ENCODE measurements around the gene NUDT13. TPM values are rescaled to one million over a fixed set of nuclear protein-coding genes. Genes with fewer than 3 reads are reported as not detected.
"Not testable (repeated sequence)": the region's sequence is repeated elsewhere in the genome, so short reads cannot be mapped to it uniquely, and the experiment has no call there.

NUDT13 gene
- total RNA-seq, 2 experiments from 2014 or later = 2.1 to 2.8 TPM

DNA sequence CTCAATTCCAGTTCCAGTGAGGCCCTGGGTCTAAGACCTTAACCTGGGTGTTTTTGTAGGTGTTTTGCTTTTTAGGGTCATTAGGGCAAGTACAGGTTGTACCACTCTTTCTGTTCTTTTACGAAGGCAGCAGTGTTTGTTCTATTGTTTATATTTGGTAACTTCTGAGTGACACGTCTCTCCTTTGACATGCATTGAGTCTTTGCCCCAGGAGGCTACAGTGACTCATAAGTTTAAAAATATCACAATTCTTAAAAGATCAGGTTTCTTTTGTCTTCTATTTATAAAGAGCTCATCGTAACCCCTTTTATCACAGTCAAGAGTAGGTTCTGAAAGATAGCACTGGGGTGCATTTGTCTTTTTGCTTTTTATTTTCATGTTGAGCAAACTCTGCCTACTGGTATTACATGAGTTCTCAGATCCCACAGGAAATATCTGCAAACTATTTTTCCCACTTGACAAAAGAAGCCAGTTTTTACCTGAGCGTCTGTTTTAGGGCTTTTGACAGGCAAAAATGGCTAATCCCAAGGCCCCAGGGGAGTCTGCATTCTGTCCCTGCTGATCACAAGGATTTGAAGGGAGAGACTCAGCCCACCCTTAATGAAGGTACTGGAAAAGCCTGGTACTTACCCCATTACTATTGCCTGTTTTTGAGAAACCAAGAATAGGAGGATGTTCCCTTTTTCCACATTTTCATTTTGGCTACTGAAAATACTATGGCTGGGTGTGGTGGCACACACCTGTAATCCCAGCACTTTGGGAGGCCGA, 7.9 kb downstream of the NUDT13 start:
- no peaks in the 10 kb centered on the region for H3K9me3 Mint-ChIP-seq
- H3K4me1 Mint-ChIP-seq = no peaks in the 10 kb centered on the region
- no peak overlapping the region for H3K27ac Mint-ChIP-seq
- H3K36me3 Mint-ChIP-seq = peaks cover 8% of the 10 kb centered on the region
- no peaks in the 10 kb centered on the region for H3K27me3 Mint-ChIP-seq
- ATAC-seq (ENCODE audit: low read depth) (no peak), DNase-seq (no peak)
- POLR2A ChIA-PET = no interaction called here
- H3K4me3 Mint-ChIP-seq = no peak overlapping the region

GRCh38 chr10:73119457-73119856, 9.2 kb downstream of the NUDT13 start:
- no peak overlapping the region for H3K4me3 Mint-ChIP-seq
- no peaks in the 10 kb centered on the region for H3K9me3 Mint-ChIP-seq
- H3K27ac Mint-ChIP-seq = no peak overlapping the region
- H3K4me1 Mint-ChIP-seq = no peaks in the 10 kb centered on the region
- DNase-seq = no peak
- peaks cover 8% of the 10 kb centered on the region for H3K36me3 Mint-ChIP-seq
- H3K27me3 Mint-ChIP-seq = no peaks in the 10 kb centered on the region
- no peak for ATAC-seq (ENCODE audit: low read depth)
- POLR2A ChIA-PET = no interaction called here

- POLR2A ChIA-PET = no interaction called here
- Mint-ChIP-seq H3K27ac (no peak overlapping the region), H3K4me3 (no peak overlapping the region), H3K4me1 (no peaks in the 10 kb centered on the region), H3K36me3 (peaks cover 8% of the 10 kb centered on the region), H3K27me3 (no peaks in the 10 kb centered on the region), H3K9me3 (no peaks in the 10 kb centered on the region)
- DNase-seq (no peak), ATAC-seq (ENCODE audit: low read depth) (no peak)
These were observed 9.7 kb downstream of the NUDT13 start for GRCh38 chr10:73119952-73120351.

- Mint-ChIP-seq H3K4me3 (no peak overlapping the region), H3K27ac (no peak overlapping the region), H3K36me3 (peaks cover 11% of the 10 kb centered on the region), H3K9me3 (no peaks in the 10 kb centered on the region), H3K27me3 (no peaks in the 10 kb centered on the region), H3K4me1 (peaks cover 2% of the 10 kb centered on the region)
- ATAC-seq (ENCODE audit: low read depth) (no peak), DNase-seq (no peak)
- POLR2A ChIA-PET = no interaction called here
These were observed 16.1 kb downstream of the NUDT13 start for GRCh38 chr10:73126343-73126742.

GRCh38 chr10:73131301-73131700, 21.0 kb downstream of the NUDT13 start:
- POLR2A ChIA-PET = no interaction called here
- Mint-ChIP-seq H3K27me3 (no peaks in the 10 kb centered on the region), H3K36me3 (peaks cover 26% of the 10 kb centered on the region), H3K4me1 (peaks cover 6% of the 10 kb centered on the region), H3K9me3 (no peaks in the 10 kb centered on the region), H3K27ac (no peak overlapping the region), H3K4me3 (no peak overlapping the region)
- ATAC-seq (ENCODE audit: low read depth) (no peak), DNase-seq (no peak)

DNA sequence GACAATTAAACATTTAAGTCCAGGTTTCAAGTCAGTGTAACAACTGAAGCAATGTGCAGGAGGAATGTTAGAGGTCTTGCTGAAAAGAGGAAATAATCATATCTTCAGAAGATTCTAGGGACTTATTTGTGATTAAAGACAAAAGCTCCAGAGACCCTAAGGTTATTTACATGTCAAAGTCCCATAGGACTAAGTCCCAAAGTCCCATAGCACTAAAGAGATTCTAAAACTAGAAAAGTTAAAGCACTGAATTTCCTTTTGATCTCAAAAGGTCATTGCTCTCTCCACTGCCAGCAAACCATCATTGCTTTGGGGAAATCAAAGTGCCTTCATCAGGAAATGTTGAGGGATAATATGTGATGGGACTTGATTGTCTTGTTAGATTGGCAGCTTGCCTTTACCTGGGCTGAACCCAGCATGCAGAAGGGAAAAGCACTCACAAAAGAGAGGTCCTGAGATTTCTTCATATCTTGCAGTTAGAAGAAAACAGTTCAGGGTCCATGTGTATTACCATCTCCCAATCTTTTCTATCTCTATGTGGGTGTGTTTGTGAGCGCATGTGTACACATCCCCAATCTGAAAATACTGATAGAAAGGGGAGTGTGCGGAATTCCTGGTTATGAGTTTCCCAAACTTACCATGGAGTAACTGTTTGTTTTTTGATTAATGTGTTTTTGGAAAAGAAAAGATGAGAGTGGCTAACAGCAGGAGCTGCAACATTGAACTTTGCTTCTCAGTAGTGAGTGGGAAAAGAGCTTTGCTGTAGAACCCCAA, 21.8 kb downstream of the NUDT13 start:
- Mint-ChIP-seq H3K27me3 (no peaks in the 10 kb centered on the region), H3K4me1 (peaks cover 6% of the 10 kb centered on the region), H3K9me3 (no peaks in the 10 kb centered on the region), H3K4me3 (no peak overlapping the region), H3K36me3 (peaks cover 29% of the 10 kb centered on the region), H3K27ac (no peak overlapping the region)
- POLR2A ChIA-PET = no interaction called here
- DNase-seq (no peak), ATAC-seq (ENCODE audit: low read depth) (no peak)

- H3K4me1 Mint-ChIP-seq = peaks cover 4% of the 10 kb centered on the region
- H3K9me3 Mint-ChIP-seq = no peaks in the 10 kb centered on the region
- H3K36me3 Mint-ChIP-seq = peaks cover 28% of the 10 kb centered on the region
- H3K27me3 Mint-ChIP-seq = no peaks in the 10 kb centered on the region
- H3K27ac Mint-ChIP-seq = no peak overlapping the region
- DNase-seq = no peak
- no peak for ATAC-seq (ENCODE audit: low read depth)
- H3K4me3 Mint-ChIP-seq = no peak overlapping the region
- POLR2A ChIA-PET = no interaction called here
These were observed 24.5 kb downstream of the NUDT13 start for GRCh38 chr10:73134727-73135126.

GRCh38 chr10:73136627-73137026, 26.4 kb downstream of the NUDT13 start:
- POLR2A ChIA-PET = interaction anchor here (0.6 kb wide), 1 partner anchor 89 kb away, joined by 4 read pairs; no protein-coding TSS in a partner anchor
- Mint-ChIP-seq H3K9me3 (no peaks in the 10 kb centered on the region), H3K27me3 (no peaks in the 10 kb centered on the region), H3K4me3 (no peak overlapping the region), H3K27ac (no peak overlapping the region), H3K36me3 (peaks cover 23% of the 10 kb centered on the region), H3K4me1 (peaks cover 4% of the 10 kb centered on the region)
- DNase-seq (no peak), ATAC-seq (ENCODE audit: low read depth) (no peak)

- Mint-ChIP-seq H3K9me3 (no peaks in the 10 kb centered on the region), H3K27ac (no peak overlapping the region), H3K4me3 (no peak overlapping the region), H3K27me3 (no peaks in the 10 kb centered on the region), H3K4me1 (peaks cover 3% of the 10 kb centered on the region), H3K36me3 (peaks cover 15% of the 10 kb centered on the region)
- POLR2A ChIA-PET = no interaction called here
- ATAC-seq (ENCODE audit: low read depth) = no peak
- no peak for DNase-seq
These were observed 29.0 kb downstream of the NUDT13 start for GRCh38 chr10:73139251-73139650.

DNA sequence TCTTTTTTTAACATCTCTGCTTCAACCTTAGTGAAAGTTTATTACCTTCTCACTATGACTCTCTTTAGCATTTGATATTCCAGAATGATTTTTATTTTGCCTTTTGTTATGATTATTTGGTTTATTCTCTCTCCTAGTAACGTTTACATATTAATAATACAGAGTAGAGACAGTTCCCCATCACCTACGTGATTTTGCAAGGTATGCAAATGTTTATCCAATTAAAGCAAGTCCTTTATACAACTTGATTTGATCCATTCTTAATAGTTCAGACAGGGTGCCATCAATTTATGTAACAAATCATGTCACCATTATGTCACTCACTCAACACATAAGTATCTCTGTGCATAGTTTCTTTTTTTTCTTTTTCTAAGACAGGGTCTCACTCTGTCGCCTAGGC, 31.3 kb downstream of the NUDT13 start:
- DNase-seq = no peak
- Mint-ChIP-seq H3K36me3 (peaks cover 10% of the 10 kb centered on the region), H3K4me3 (no peak overlapping the region), H3K4me1 (no peaks in the 10 kb centered on the region), H3K27ac (no peak overlapping the region), H3K9me3 (no peaks in the 10 kb centered on the region), H3K27me3 (no peaks in the 10 kb centered on the region)
- POLR2A ChIA-PET = interaction anchor here (1.2 kb wide), 1 partner anchor 45 kb away, joined by 3 read pairs; the partner anchor contains the start of gene P4HA1
- ATAC-seq (ENCODE audit: low read depth) = no peak

GRCh38 chr10:73150633-73151413, 40.6 kb downstream of the NUDT13 start:
- H3K4me1 Mint-ChIP-seq; DNase-seq; H3K27ac Mint-ChIP-seq; H3K9me3 Mint-ChIP-seq; ATAC-seq (ENCODE audit: low read depth); H3K27me3 Mint-ChIP-seq; POLR2A ChIA-PET; H3K4me3 Mint-ChIP-seq: not testable (repeated sequence)
- H3K36me3 Mint-ChIP-seq = peaks cover 36% of the 10 kb centered on the region

DNA sequence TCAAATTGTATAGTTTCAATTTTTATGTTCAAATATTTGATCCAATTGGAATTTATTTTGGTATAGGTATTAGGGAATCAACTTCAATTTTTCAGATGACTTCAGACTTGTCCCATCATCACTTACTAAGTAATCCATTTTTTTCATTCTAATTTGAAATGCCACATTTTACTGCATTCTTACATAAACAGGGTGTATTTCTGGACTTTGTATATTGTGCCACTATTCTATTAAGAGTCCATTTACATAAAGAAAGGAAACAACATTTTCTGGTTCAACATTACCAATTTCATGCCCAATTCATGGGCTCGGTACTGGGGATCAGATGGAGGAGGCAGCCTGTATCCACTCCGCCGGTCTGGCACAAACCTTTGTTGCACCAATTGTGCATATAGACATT, 41.8 kb downstream of the NUDT13 start:
- Mint-ChIP-seq H3K9me3 (no peaks in the 10 kb centered on the region), H3K27ac (no peak overlapping the region), H3K4me3 (no peak overlapping the region), H3K27me3 (no peaks in the 10 kb centered on the region), H3K36me3 (peaks cover 34% of the 10 kb centered on the region), H3K4me1 (peaks cover 3% of the 10 kb centered on the region)
- POLR2A ChIA-PET = no interaction called here
- ATAC-seq (ENCODE audit: low read depth) = no peak
- no peak for DNase-seq

GRCh38 chr10:73156054-73156453, 45.8 kb downstream of the NUDT13 start:
- H3K36me3 Mint-ChIP-seq = peaks cover 24% of the 10 kb centered on the region
- H3K4me3 Mint-ChIP-seq = no peak overlapping the region
- POLR2A ChIA-PET = interaction anchor here (0.7 to 0.9 kb wide), 2 partner anchors 12 to 82 kb away, joined by 3 read pairs; no protein-coding TSS in a partner anchor
- no peak for ATAC-seq (ENCODE audit: low read depth)
- H3K4me1 Mint-ChIP-seq = peaks cover 9% of the 10 kb centered on the region
- DNase-seq = no peak
- H3K9me3 Mint-ChIP-seq = no peaks in the 10 kb centered on the region
- no peak overlapping the region for H3K27ac Mint-ChIP-seq
- H3K27me3 Mint-ChIP-seq = no peaks in the 10 kb centered on the region

Data from activated naive CD8-positive, alpha-beta T cell treated with anti-CD3 and anti-CD28 coated beads, Interleukin-2, amount 10 ng/mL, durations not matched to agents 7 days and 5 days (primary cell).